DOHH2 (cell line): Measurements from ENCODE around the gene NKX2-2.

Experiments used
- H3F3A ChIP-seq: fragments of 200-600 bp; sonication (generic), shearing (Covaris generic); 2 replicates; pipeline ENCODE4 v1.6.0; 2016; ENCODE audit warnings: antibody characterized with exemption, mild to moderate bottlenecking; ENCODE audit not compliant: control insufficient read depth, insufficient read depth
- H3K27ac ChIP-seq: fragments of 200-600 bp; sonication (generic); 2 replicates; pipeline ENCODE4 v1.5.1; 2014; ENCODE audit warnings: low read depth, mild to moderate bottlenecking, low read length, moderate library complexity
- H3K27me3 ChIP-seq: fragments of 200-600 bp; sonication (generic); 2 replicates; pipeline ENCODE4 v1.6.1; 2014; ENCODE audit warnings: mild to moderate bottlenecking, low read length, mixed read lengths; ENCODE audit not compliant: control insufficient read depth
- H3K36me3 ChIP-seq: fragments of 200-600 bp; sonication (generic); 2 replicates; pipeline ENCODE4 v1.6.1; 2014; ENCODE audit warnings: mild to moderate bottlenecking, low read length, moderate library complexity, mixed read lengths; ENCODE audit not compliant: control insufficient read depth
- H3K4me1 ChIP-seq: fragments of 200-600 bp; sonication (generic); 2 replicates; pipeline ENCODE4 v1.6.1; 2014; ENCODE audit warnings: mild to moderate bottlenecking, low read length, mixed read lengths; ENCODE audit not compliant: control insufficient read depth
- H3K4me2 ChIP-seq: fragments of 200-600 bp; sonication (generic); 2 replicates; pipeline ENCODE4 v1.6.0; 2014; ENCODE audit warnings: mild to moderate bottlenecking, low read length, moderate library complexity
- H3K4me3 ChIP-seq: fragments of 200-600 bp; sonication (generic); 2 replicates; pipeline ENCODE4 v1.5.1; 2014; ENCODE audit warnings: mild to moderate bottlenecking, low read length, mixed read lengths
- H3K79me2 ChIP-seq: fragments of 200-600 bp; sonication (generic); 2 replicates; pipeline ENCODE4 v1.6.1; 2014; ENCODE audit warnings: mild to moderate bottlenecking, low read length, mixed read lengths; ENCODE audit not compliant: control insufficient read depth
- H3K9me2 ChIP-seq: fragments of 200-600 bp; sonication (generic); replicated peaks from 2 replicates; pipeline ENCODE4 v1.6.1; 2014; ENCODE audit warnings: mild to moderate bottlenecking, low read length, mixed read lengths; ENCODE audit not compliant: control insufficient read depth
- H3K9me3 ChIP-seq: fragments of 200-600 bp; sonication (generic); 2 replicates; pipeline ENCODE4 v1.6.1; 2014; ENCODE audit warnings: antibody characterized with exemption, low read length, mixed read lengths; ENCODE audit not compliant: control insufficient read depth, insufficient read depth
- H4K20me1 ChIP-seq: fragments of 200-600 bp; sonication (generic); 2 replicates; pipeline ENCODE4 v1.6.0; 2014; ENCODE audit warnings: low read depth, mild to moderate bottlenecking, antibody characterized with exemption, low read length, moderate library complexity; ENCODE audit not compliant: control insufficient read depth, insufficient read depth
- EZH2phosphoT487 ChIP-seq: fragments of 200-600 bp; sonication (generic); IDR thresholded peaks from 2 replicates; pipeline ENCODE4 v1.6.1; 2017; ENCODE audit warnings: borderline replicate concordance, mild to moderate bottlenecking, antibody characterized with exemption, low read length, moderate library complexity, mixed read lengths
- TF ChIP-seq, protein P1 (sequence below): fragments of 200-600 bp; sonication (generic); IDR thresholded peaks from one replicate; pipeline ENCODE4 v1.5.1; 2014; ENCODE audit warnings: antibody characterized with exemption, mild to moderate bottlenecking, low read depth, low read length; ENCODE audit not compliant: poor library complexity, severe bottlenecking

The NKX2-2 gene

DNA sequence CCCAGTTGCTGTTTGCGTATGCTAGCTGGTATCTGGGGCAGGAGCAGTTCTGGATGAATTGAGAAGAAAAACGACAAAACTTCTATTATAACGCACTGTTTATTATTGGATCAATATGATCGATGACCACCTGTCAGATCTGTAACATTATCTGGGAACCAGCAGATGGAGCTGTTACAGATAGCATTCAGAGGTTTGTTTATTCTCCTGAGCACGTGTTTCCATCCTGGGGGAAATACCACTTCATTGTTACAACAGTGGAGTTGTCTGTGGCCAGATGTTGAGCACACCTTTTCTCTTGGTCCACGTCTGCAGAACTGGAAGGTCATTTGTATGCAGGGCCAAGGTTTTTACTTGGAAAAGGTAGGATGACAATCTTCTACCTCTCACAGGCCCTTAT lies 16.0 kb upstream of the NKX2-2 start:
- no peak for TF ChIP-seq EZH2phosphoT487
- TF ChIP-seq, protein P1, sequence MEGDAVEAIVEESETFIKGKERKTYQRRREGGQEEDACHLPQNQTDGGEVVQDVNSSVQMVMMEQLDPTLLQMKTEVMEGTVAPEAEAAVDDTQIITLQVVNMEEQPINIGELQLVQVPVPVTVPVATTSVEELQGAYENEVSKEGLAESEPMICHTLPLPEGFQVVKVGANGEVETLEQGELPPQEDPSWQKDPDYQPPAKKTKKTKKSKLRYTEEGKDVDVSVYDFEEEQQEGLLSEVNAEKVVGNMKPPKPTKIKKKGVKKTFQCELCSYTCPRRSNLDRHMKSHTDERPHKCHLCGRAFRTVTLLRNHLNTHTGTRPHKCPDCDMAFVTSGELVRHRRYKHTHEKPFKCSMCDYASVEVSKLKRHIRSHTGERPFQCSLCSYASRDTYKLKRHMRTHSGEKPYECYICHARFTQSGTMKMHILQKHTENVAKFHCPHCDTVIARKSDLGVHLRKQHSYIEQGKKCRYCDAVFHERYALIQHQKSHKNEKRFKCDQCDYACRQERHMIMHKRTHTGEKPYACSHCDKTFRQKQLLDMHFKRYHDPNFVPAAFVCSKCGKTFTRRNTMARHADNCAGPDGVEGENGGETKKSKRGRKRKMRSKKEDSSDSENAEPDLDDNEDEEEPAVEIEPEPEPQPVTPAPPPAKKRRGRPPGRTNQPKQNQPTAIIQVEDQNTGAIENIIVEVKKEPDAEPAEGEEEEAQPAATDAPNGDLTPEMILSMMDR: peak; percentile 52
- Histone ChIP-seq H4K20me1 (no peaks in the 10 kb centered on the region), H3F3A (no peaks in the 10 kb centered on the region), H3K4me3 (no peak overlapping the region), H3K36me3 (no peaks in the 10 kb centered on the region), H3K27ac (no peak overlapping the region), H3K4me2 (no peak overlapping the region), H3K9me2 (no peaks in the 10 kb centered on the region), H3K79me2 (no peaks in the 10 kb centered on the region), H3K27me3 (peaks cover 10% of the 10 kb centered on the region), H3K4me1 (no peaks in the 10 kb centered on the region), H3K9me3 (no peaks in the 10 kb centered on the region)

DNA sequence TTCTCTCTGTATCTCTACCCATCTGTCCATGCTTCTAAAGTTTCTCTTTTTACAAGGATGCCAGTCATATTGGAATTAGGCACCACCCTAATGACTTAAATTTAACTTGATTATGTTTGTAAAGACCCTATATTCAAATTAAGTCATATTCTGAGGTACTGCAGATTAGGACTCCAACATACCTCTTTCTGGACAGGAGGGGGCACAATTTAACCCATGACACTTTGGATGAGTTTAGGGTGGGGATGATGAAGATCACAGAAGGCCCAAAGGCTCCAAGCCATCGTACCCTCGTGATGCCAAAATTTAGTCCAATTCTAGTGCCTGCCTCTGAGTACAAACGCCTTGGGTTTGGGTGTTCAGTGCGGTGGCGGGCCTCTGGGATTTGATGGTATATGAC lies 15.0 kb upstream of the NKX2-2 start:
- TF ChIP-seq EZH2phosphoT487: no peak
- TF ChIP-seq, protein P1: no peak
- no peaks in the 10 kb centered on the region for H3F3A ChIP-seq
- H3K4me2 ChIP-seq: no peak overlapping the region

DNA sequence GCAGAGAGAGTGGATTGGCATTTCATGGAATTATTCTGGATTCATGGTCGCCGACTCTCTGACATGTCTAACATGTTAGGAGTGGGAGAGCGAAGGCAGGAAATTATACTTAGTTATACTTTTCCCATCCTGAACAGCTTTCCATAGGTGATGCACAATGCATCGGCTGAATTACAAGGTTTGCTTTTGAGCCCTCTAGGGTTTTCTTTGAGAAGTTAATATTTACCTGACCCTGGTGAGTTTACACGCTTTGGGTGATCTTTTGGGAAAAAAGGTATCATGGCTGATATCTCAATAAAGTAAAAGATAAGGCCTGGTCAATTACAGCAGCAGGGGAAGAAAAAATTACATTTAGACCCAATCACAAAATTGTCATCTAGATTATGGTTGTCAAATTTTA lies 14.0 kb upstream of the NKX2-2 start:
- Histone ChIP-seq H4K20me1 (no peaks in the 10 kb centered on the region), H3K4me3 (no peak overlapping the region), H3K79me2 (no peaks in the 10 kb centered on the region), H3K27me3 (peaks cover 15% of the 10 kb centered on the region), H3K27ac (no peak overlapping the region), H3F3A (no peaks in the 10 kb centered on the region), H3K4me2 (no peak overlapping the region), H3K9me2 (no peaks in the 10 kb centered on the region), H3K36me3 (no peaks in the 10 kb centered on the region), H3K4me1 (no peaks in the 10 kb centered on the region), H3K9me3 (no peaks in the 10 kb centered on the region)
- TF ChIP-seq EZH2phosphoT487: no peak
- TF ChIP-seq, protein P1: no peak

More for the DNA sequence above, 15.0 kb upstream of the NKX2-2 start:
- no peaks in the 10 kb centered on the region for H3K9me2 ChIP-seq
- no peak overlapping the region for H3K4me3 ChIP-seq
- H3K4me1 ChIP-seq: no peaks in the 10 kb centered on the region
- H3K36me3 ChIP-seq: no peaks in the 10 kb centered on the region
- H3K27me3 ChIP-seq: peaks cover 15% of the 10 kb centered on the region
- no peaks in the 10 kb centered on the region for H3K9me3 ChIP-seq
- no peaks in the 10 kb centered on the region for H3K79me2 ChIP-seq
- no peak overlapping the region for H3K27ac ChIP-seq
- H4K20me1 ChIP-seq: no peaks in the 10 kb centered on the region

DNA sequence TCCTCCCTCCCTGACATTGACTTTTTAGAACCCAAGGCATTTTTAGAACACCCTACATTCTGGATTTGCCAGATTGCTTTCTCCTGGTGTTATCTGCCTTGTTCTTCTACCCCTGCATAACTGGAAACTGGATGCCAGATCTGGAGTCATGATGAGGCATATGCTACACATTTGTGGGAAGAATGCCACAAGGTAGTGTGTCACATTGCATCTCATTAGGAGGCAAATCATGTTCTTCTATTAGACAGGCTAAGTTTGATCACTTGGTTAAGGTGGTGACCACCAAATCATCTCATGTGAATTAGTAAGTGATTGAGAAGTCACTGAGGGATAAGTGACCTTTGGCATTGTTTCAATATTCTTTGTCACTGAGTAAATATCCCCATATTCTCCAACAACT lies 12.9 kb upstream of the NKX2-2 start:
- no peak for TF ChIP-seq EZH2phosphoT487
- TF ChIP-seq, protein P1: no peak
- no peaks in the 10 kb centered on the region for H3K9me2 ChIP-seq
- H3K4me1 ChIP-seq: no peaks in the 10 kb centered on the region
- peaks cover 15% of the 10 kb centered on the region for H3K27me3 ChIP-seq
- no peaks in the 10 kb centered on the region for H3K79me2 ChIP-seq
- no peaks in the 10 kb centered on the region for H4K20me1 ChIP-seq
- no peak overlapping the region for H3K27ac ChIP-seq
- H3K36me3 ChIP-seq: no peaks in the 10 kb centered on the region
- H3K4me3 ChIP-seq: no peak overlapping the region
- H3K4me2 ChIP-seq: no peak overlapping the region
- H3K9me3 ChIP-seq: no peaks in the 10 kb centered on the region
- H3F3A ChIP-seq: no peaks in the 10 kb centered on the region
